Tibial nerve (tissue), 4 donors: Measurements from ENCODE around the gene AP2B1.

Source experiments
- CTCF ChIP-seq, 5 experiments: fragments of 200-600 bp in 3 of 5; fragments of 450-650 bp in 2 of 5; sonication (generic) in 3 of 5; IDR thresholded peaks; one replicate each; pipeline ENCODE4 v1.5.1; 2016 to 2019; ENCODE audit warnings: antibody characterized with exemption in 5 of 5, mild to moderate bottlenecking in 3 of 5, moderate library complexity in 2 of 5
- EP300 ChIP-seq, 2 donors: sonication (generic); formaldehyde crosslinking; IDR thresholded peaks; one replicate each; pipeline ENCODE4 v1.6.1; 2017; ENCODE audit warnings: antibody characterized with exemption in 2 of 2, mild to moderate bottlenecking in 1 of 2
- POLR2A ChIP-seq, 2 donors: fragments of 450-650 bp; IDR thresholded peaks; one replicate each; pipeline ENCODE4 v1.6.1; 2017; ENCODE audit warnings: antibody characterized with exemption in 2 of 2, mild to moderate bottlenecking in 2 of 2, moderate library complexity in 2 of 2

- TF ChIP-seq CTCF (IDR thresholded peaks at IDR 0.05) (no peak), EP300 (IDR thresholded peaks at IDR 0.05) (no peak), POLR2A (IDR thresholded peaks at IDR 0.05) (no peak)
Measured at GRCh38 chr17:35555691-35556090, 31.4 kb upstream of the AP2B1 start.
